GM21447 (cell line): Measurements from ENCODE around the gene BEND3.
"Not testable (repeated sequence)": the region's sequence is repeated elsewhere in the genome, so short reads cannot be mapped to it uniquely, and the experiment has no call there.

Experiments used
- ATAC-seq: cut with Tn5 transposase; IDR thresholded peaks from one replicate; pipeline ENCODE4 v1.9.1; 2021; ENCODE audit not compliant: unreplicated experiment

Gene BEND3

DNA sequence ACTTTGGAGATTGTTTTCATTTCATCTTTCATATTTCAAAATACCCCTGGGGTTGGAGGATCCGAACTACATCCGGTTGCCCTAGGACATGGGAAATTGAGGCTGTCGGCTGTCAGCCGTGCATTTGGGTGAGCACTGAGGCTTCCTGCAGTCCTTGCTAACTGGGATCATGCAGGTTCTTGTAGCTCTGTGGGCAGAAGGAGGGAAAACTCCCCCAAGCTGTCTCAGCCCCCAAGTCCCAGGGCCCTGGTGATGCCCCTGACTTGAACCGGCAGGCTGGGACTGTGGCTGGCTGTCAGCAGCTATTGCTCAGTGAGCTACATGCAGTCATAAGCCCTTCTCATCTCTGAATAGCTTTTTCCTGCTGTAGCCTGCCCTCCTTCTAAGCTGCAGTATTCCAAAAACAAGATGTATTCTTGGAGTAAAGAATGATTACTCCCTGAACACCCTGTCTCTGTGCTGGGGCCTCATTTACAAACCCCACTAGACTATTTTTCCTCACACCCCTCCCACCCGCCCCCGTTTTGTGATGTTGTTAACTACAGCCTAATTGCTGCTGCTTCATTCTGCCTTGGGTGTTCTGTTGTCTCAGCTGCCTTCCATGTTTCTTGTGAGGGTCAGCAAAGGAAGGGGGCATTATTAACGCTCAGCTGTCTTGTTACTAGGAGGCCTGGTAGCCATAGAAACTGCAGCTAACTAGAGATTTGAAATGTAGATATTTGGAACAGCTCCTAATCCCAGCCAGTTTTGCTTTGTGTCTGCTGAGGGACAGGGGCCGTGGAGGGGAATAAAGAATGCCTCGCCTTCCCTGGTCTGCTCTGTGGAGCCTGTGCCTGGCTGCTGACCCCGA is 69.3 kb downstream of the BEND3 start:
- ATAC-seq, result no peak

DNA sequence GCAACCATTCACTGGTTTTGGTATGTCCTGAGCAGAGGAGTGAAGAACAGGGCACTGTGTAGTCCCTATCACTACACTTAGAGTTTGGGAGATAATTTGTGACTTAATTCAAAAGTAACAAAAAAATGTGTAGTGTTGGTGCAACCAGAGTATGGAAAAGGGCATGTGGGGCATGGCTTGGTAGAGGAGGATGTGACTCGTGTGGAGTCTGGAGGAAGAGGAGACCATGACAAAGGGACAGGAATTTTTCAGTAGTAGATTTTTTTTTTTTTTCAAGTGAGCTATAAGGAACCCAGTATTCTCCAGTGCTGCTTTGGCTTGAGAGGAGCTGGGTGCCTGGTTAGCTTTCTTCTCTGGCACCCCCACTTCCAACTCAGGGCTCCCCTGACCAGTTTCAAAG is 82.2 kb downstream of the BEND3 start:
- ATAC-seq, result no peak

GRCh38 chr6:107032051-107032450 is 83.3 kb downstream of the BEND3 start:
- ATAC-seq, result no peak

GRCh38 chr6:107030151-107030550 is 85.2 kb downstream of the BEND3 start:
- no peak for ATAC-seq

DNA sequence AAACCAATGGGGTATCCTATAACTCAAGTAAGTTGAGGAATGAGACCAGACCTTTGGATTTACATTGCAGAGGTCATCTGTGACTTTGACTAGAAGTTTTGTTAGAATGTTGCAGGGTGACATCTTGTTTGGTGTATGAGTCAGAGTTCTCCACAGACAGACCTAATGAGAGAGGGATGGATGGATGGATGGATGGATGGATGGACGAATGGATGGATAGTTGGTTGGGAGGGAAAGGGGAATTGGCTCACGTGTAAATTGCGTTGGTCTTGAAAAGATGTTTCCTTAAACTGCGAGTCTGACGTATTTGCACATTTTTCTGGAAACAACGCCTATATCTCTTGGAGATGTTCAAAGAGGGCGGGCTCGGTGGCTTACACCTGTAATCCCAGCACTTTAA is 88.3 kb downstream of the BEND3 start:
- no peak for ATAC-seq

DNA sequence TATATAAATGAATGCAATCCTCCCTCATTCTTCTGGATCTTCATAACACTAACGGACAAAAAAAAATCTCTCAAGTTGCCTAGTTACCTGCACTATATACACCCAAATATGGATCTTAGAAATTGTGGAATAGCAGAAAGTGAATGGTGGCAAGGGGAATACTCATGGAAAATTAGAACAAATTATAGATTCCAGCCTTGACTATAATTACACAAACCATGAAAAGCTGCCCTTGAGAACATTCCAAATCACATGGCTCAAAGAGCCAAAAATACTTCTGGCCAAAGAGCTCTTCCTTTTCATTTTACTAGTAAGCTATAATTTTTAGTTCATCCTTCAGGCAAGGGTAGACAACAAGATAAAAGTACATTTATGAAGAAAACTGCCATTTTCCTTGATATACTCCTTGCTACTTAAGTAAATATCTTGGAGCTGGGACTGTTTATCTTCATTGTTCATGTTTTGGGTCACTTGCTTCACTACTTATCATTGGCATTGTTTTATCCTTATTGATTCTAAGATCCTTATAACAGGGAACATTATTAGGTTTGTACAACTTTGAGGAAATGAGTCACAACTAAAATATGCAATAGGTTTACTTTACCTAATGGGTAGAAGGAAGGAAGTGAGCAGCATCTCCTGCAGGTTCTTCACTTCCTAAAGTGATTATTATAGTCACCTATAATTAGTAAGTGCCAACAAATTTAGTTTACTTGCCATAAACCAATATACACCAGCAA is 93.7 kb downstream of the BEND3 start:
- no peak for ATAC-seq

- ATAC-seq, result no peak
Observed at GRCh38 chr6:107020239-107020638, 95.1 kb downstream of the BEND3 start.

- not testable (repeated sequence) for ATAC-seq
Observed at GRCh38 chr6:107019628-107020027, 95.7 kb downstream of the BEND3 start.

DNA sequence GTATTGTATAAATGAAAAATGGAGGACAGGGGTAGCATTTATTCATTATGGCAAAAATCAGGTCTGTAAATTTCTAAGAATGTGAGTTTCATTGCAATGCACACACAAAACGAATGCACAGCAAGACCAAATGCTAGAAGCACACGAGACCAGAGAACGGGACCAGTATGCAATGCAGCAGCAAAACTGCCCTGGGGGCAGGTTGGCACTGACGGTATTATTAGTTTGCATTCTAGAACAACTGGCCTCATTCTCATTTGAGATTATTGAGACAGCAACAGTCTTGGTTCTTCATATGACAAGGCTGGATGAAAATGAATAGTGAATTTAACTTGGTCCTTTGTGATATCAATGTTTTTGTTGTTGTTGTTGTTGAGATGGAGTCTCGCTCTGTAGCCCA is 96.3 kb downstream of the BEND3 start:
- ATAC-seq, result no peak
